ENCODE results near the gene PARP8.
A peak's percentile ranks its signal among the peaks of the same experiment; 100 is the strongest.
"Not testable (repeated sequence)": the region's sequence is repeated elsewhere in the genome, so short reads cannot be mapped to it uniquely, and the experiment has no call there.

Gene PARP8

GRCh38 chr5:50666261-50667022, at the start of gene PARP8:
PARP8 (plus strand) TSS chr5:50666637; CDS start chr5:50667096, 459 bp downstream.
- peak; percentile 66 for DNase-seq

DNA sequence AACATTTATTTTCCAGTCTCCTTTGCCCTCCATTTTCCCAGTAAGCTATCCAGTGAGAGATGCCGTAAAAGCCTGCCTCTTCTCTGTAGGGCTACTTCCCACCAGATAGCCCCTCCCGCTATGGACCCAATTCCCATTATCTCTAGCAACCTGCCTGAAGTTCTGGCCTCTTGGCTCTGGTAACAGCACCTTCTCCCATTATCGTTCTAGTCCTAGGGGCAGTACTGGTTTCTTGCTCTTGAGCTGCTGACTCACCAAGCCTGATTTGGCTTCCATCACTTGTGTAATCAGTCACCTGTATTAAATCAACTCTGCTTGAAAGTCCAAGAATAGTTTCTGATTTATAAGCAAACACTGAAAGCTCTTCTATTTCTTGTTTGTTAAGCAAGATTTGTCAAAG, 42.8 kb upstream of the PARP8 start:
- no peak for DNase-seq

DNA sequence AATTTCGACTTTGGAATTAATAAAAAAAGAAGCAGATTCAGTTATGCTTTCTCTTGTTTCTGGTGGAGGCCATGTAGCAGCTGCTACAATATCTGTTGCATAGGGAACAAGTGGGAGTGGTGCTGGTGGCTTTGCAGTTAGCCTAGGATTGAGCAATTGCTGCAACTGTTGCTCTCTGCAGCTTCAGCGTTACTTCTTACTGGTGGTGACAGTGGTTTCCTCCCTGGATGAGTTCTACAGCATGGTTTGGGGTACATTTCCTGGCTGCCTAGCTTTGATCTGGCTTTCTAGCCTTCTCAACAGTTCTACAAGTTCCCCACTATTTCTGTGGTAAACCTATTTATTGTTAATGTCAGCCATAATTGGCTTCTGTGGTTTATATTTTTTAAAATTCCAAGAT, 31.6 kb upstream of the PARP8 start:
- DNase-seq: peak; percentile 60

- not testable (repeated sequence) for DNase-seq
These were observed 28.9 kb upstream of the PARP8 start for GRCh38 chr5:50637576-50637975.

GRCh38 chr5:50646591-50646990, 19.8 kb upstream of the PARP8 start:
- no peak for DNase-seq

GRCh38 chr5:50647726-50648125, 18.7 kb upstream of the PARP8 start:
- no peak for DNase-seq

DNA sequence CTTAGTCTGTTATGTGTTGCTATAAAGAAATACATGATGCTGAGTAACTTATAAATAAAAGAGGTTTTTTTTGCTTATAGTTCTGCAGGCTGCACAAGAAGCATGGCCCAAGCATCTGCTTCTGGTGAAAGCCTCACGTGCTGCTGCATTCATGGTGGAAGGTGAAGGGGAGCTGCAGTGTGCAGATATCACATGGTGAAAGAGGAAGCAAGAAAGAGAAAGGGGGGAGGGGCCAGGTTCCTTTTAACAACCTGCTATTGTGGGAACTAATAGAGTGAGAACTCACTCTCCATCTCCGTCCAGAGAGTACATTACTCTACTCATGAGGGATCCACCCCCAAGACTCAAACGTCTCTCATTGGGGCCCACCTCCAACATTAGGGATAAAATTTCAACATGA, 12.5 kb upstream of the PARP8 start:
- no peak for DNase-seq

DNA sequence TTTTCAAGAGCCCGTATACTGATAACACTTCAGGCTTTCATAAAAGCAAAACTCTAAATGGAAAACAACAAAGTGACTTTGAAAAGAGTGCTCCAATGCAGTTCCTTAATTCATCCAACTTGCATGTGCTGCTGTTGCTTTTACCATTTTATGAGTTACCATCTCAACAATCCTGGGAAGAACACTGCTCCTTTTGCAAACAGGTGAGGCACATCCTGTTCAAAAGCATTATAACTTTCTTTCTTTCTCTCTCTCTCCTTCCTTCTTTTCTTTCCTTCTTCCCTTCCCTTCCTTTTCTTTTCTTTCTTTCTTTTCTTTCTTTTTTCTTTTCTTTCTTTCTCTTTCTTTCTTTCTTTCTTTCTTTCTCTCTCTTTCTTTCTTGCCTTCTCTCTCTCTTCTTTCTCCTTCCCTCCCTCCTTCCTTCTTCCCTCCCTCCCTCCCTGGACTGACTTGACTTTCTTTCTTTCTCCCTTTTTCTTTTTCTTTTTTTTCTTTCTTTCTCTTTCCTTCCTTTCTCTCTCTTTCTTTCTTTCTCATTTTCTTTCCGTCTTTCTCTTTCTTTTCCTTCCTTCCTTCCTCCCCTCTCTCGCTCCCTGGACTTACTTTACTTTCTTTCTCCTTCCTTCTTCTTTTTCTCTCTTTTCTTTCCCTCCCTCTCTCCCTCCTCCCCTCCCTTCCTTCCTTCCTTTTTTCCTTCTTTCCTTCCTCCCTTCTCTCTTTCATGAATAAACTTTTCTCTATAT, 11.2 kb upstream of the PARP8 start:
- DNase-seq: no peak

DNA sequence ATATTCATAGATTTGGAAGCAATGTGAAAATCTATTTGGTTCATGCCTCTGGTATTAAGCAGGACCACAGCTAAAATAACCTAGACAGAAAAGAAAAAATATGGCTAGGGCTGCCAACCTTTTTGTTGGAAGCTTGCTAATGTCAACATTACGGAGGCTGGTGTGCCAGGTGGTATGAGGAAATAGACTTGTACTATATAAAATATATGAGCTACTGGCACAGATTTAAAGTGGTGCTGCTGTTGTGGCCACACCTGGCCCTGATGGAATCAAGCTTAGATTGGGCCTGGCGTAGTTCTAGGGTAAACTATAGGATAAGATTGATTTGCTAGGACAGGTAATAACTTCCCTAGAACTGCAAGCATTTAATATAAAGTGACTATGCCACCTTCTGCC, 10.6 kb upstream of the PARP8 start:
- no peak for DNase-seq

DNA sequence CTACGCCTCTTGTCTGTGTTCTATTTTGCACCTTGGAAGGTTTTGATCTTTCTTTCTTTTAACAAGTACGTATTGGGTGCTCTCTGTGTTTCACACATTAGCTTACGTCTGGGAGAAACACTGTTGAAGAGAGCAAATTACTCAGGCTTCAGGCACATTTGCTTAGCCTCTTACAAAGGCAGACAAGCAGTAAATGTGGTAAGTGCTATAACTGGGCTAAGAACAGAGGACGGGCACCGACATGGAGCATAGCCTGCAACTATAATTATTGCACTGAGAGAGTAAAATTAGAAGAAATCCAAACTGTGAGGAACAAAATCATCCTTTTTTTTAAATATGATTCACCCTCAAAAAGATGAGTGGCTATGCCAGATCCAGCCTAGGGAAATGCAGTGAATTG, 9.4 kb upstream of the PARP8 start:
- no peak for DNase-seq

DNA sequence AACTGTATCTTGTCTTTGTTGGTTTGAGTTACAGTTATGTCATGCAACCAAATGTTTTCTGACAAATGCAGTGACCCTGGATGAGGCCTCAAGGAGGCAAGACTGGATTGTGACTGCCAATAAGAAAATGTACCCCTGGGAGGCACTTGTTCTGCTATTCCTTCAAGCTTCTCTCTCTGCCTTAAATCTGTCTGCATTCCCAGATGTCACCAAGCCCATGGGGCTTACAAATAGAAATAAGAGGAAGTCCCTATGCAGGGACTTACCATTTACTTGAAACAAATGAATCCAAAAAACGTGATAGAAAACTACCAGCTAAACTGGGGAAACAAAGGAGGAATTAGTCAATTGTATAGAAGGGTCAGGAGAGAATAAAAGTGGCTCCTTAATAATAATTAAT, 8.2 kb upstream of the PARP8 start:
- DNase-seq: no peak

DNA sequence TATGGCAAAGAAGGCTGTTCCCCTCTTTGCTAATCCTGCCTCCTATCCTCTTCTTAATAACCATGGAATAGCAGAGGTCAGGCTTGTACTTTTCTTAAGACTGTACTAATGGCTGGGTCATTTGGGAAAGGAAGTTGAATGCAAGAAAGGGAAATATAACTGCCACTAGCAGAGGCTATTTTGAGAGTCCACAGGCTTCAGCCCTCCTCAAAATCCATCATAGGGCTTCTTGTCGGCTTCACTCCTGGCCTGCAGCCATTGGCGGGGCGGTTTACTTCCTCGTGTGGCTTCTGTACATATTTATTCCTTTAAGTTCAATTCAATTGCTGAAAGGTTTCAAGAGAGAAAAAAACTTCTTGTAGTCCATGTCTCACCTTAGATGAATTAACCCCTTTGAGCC, 2.8 kb upstream of the PARP8 start:
- DNase-seq: no peak

- no peak for DNase-seq
These were observed 1.3 kb upstream of the PARP8 start for GRCh38 chr5:50665091-50665490.

- DNase-seq: peak; percentile 71
These were observed 655 bp upstream of the PARP8 start for GRCh38 chr5:50665761-50666202.

GRCh38 chr5:50667023-50667652, 701 bp downstream of the PARP8 start:
- DNase-seq: peak; percentile 49

- peak; percentile 92 for DNase-seq
These were observed 1.5 kb downstream of the PARP8 start for GRCh38 chr5:50667653-50668595.

GRCh38 chr5:50668636-50669035, 2.2 kb downstream of the PARP8 start:
- DNase-seq: not testable (repeated sequence)

DNA sequence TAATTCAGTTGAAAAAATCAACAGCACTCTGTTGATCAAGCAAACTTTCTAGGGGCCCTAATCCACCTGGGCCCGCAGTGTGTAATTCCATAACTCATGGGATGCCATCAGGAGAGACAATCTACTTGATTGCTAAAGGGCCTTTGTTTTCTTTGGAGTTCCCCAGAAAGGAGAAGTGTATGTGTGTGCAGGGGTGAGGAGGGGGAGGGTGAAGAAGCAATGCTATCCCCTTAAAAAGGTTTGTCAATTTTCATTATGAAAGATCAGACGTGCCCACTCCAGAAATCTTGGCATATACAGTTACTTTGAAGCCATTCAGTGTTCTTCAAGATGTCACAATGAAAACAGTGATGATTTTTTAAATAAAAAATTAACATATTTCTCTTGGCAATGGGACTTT, 6.2 kb downstream of the PARP8 start:
- no peak for DNase-seq

- not testable (repeated sequence) for DNase-seq
These were observed 7.0 kb downstream of the PARP8 start for GRCh38 chr5:50673444-50673843.

DNA sequence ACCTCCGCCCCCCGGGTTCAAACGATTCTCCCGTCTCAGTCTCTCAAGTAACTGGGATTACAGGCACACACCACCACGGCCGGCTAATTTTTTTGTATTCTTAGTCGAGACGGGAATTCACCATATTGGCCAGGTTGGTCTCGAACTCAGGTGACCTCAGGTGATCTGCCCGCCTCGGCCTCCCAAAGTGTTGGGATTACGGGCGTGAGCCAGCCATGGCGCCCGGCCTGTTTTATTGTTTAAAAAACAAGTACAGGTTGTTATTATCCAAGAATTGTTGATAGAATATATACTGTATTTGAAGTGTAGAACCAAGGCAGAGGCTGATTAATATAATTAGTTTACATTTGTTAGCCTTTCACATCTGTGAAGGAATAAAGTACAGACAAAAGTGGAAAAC, 8.9 kb downstream of the PARP8 start:
- no peak for DNase-seq

- DNase-seq: not testable (repeated sequence)
These were observed 13.1 kb downstream of the PARP8 start for GRCh38 chr5:50679554-50679953.

DNA sequence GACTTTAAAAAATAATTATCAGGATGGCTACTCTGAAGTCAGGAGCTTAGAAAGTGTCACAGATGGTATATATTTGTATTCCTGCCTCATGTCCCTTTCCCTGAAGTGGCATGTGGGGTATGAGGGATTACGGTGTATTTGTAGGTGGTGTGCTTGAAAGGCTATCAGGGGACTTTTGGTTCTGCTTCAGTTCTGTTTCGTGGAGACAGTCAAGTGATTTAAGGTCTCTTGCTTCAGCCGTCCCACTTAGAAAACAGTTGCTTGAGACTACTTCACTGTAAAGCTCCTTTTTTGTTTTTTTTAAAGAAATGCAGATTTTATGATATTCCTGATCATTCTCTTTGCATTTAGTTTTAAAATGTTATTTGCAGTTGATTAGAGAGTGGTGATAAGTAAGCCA, 18.3 kb downstream of the PARP8 start:
- no peak for DNase-seq

DNA sequence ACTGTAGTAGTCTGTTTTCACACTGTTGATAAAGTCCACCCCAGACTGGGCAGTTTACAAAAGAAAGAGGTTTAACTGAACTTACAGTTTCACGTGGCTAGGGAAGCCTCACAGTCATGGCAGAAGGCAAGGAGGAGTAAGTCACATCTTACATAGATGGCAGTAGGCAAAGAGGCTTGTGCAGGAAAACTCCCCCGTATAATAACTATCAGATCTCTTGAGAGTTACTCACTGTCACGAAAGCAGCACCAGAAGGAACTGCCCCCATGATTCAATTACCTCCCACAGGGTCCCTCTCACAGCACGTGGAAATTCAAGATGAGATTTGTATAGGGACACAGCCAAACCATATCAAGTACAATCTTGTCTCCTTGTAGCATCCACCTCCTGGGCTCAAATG, 21.1 kb downstream of the PARP8 start:
- DNase-seq: no peak

Measured in CD4-positive, alpha-beta T cell treated with Interleukin-21 for 1 hour (primary cell).